Measurements from ENCODE around the gene PLCZ1.
"Not testable (repeated sequence)": the region's sequence is repeated elsewhere in the genome, so short reads cannot be mapped to it uniquely, and the experiment has no call there.

PLCZ1 gene

DNA sequence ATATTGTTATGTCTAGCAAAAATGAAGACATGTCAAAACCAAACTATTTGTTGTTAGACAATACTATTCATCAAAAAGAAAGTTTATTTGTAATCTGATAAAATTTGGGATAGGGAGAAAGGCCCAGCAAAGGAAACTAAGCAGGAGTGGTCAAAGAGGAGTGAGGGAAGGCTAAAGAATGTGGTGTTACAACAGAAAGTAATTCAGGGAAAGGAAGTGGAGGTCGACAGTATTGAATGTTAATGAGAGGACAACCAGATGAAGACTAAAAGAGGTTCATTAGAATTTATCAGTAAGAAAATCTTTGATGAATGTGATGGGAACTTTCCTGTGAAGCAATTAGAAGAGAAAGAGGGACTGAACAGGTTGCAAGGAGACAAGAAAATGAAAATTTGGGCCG, 33.9 kb downstream of the PLCZ1 start:
- DNase-seq (ENCODE audit: low read depth in 2 of 2): no peak

DNA sequence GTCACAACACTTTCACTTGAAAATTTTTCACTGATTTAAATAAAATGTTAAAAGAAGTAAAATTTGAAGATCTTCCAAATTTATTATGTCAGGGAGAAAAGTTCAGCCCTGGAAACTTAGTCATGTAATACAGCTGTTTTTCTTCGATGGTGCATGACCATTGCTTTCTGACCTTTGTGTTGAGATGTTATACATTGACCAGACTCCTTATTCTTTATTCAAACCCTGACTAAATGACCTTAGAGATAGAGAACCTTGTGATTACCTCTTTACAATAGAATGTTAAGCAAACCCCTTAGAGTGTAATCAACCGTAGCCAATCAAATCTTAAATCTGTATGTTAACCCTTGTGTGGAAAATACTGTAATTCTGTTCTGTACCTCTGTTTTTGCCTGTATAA, 34.5 kb downstream of the PLCZ1 start:
- no peak for DNase-seq (ENCODE audit: low read depth in 2 of 2)

DNA sequence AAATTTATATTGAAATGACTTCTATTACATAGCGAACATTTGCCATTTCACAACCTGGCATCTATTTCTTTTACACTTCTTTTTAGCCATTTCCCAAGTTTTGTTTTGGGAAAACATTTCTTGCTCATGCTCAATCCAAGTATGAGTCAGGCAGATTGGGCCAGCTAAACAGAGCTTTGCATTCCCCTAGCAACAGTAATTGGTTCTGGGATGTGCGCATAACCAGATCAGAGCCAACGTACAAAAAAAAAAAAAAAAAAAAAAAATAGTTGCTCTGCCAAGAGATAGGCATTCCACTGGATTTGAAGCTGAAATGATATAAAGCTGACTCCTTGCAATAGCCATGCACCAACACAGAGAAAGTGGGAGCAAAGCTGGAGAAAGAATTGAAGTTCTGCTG, 37.5 kb downstream of the PLCZ1 start:
- DNase-seq (ENCODE audit: low read depth in 2 of 2): no peak

DNA sequence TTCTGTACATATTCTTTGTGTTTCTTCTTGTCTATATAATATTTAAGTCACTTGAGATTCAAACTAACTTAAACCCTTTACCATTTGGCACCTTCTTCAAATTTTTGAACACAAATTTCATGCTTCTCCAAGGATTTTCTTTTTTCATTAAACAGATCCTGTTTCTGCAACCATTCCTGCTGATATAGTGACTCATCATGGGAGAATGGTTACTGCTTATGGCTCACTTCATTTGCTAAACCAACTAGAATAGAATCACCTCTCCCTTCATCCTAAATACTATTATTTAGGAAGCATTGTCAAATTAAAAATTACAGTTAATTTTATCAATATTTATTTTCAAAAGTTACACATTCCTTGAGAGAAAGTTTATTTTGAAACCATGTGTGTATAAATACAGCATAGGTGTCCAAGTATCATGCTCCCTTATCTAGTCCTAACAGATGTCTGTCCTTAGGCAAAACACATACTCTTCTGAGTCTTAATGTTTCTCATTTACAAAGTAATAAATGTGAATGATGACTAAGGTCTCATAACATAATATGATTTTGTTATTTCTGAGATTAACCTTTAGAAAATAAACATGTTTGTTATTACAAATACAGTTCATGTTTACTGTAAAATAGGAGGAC, 40.7 kb downstream of the PLCZ1 start:
- DNase-seq (ENCODE audit: low read depth in 2 of 2): no peak

DNA sequence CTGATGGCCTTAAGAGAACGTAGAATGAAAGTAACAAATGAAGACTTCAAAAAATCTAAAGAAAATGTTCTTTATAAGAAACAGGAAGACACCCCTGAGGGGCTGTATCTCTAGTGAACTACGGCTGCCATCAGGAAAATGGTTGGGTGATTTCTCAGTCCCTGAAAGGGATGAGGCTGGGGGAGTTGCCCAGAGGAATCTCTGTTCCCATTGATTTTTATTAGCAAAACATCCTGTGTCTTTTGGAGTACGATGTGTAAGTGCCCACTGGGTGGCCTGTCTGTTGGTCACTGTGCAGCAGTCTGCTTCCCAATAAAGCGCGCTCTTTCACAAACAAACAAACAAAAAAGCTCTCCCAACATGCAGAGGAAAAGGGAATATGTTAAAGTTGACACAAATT, 43.8 kb downstream of the PLCZ1 start:
- not testable (repeated sequence) for DNase-seq (ENCODE audit: low read depth in 2 of 2)

DNA sequence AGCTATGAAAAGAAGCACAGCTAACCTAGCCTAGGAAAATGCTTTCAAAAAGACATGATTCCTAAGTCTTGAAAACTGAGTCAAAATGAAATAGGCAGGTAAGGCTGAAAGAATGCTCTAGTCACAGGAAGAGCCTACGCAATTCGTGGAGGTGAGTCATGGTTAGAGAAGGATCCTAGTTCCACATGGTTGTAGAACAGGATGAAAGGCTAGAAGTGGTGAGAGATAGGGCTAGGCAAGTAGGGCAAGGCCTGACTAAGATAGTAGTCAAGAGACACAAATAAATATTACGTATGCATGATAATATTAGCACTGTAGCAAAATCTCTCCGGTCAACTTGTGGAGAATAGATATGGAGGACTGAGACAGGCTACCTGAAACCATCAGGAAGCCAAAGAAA, 47.2 kb downstream of the PLCZ1 start:
- DNase-seq (ENCODE audit: low read depth in 2 of 2): no peak

DNA sequence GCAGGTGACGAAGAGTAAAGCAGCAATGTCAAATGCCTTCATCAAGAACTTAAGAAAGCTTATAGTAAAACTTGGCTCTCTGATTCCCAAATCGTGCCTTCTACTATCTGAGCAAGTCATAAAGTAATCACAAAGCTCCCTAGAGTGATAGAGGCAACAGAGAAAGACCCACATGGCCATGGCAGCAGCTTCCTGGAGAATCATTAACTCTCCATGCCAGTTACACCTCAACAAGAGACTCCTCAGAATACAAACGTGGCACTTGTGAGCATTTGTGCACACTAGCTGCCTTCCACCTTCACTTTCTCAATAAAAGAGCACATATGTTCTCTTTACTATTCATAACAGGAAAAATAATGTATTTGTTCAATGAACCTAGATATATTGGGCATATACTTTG, 48.0 kb downstream of the PLCZ1 start:
- no peak for DNase-seq (ENCODE audit: low read depth in 2 of 2)

DNA sequence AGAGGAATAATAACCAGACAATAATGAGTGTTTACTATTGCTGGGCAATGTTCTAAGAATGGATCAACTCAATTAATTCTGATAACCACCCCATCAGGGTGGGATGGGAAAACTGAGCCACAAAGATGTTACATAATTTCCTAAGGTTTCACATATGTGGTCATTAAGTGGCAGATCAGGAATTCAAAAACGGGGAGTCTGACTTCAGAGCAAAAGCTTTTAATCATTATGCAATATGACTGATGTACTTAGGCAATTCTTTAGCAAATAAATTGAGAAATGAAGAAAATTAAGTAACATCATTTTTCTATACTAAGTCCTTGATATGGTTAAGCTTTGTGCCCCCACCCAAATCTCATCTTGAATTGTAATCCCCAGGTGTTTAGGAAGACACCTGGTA, 53.4 kb downstream of the PLCZ1 start:
- no peak for DNase-seq (ENCODE audit: low read depth in 2 of 2)

DNA sequence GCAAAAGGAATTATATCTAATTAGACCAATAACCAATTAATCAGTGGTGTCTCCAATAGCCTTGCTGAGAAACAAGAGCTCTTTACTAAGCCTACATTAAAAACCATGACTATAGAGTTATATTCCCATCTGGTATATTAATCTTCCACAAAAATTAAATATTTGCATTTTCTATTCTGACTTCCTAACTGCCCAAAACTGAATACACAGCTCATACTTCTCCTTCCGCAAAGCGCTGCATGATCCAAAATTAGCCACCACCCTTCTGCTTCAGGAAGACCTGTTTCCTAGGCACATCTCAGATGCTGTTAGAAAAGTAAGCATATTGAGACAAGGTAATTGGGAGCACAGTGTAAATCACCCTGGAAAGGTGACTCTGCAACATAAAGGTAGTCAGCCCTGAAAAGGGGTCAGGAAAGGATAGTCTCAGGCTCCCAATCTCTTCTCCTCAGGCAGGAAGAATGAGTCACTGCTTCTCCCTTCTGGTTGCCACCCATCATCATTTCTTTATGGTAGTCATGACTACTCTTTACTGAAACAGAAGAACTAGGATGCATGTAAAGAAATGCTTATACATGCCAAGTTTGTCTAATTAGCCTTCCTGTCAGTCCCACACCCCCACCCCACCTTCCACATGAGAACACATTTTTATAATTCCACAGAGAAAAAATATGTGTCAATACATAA, 54.3 kb downstream of the PLCZ1 start:
- no peak for DNase-seq (ENCODE audit: low read depth in 2 of 2)

DNA sequence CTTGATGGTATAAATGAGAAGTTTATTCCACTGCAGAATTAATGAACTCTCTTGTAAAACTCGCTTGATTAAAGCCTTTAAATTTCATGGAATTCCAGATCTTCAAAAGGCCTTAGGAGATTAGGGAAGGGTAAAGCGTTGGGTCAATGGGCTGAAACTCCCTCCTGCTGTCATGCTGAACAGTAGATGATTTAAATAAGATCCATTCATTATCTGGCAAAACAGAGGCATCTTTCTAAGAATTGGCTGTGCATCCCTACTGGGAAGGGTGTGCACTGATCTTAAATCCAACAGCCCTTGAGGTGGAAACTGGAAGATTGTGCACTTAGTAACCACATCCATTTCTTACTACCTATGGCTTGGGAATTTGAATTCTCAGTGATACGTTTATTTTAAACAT, 56.0 kb downstream of the PLCZ1 start:
- no peak for DNase-seq (ENCODE audit: low read depth in 2 of 2)

DNA sequence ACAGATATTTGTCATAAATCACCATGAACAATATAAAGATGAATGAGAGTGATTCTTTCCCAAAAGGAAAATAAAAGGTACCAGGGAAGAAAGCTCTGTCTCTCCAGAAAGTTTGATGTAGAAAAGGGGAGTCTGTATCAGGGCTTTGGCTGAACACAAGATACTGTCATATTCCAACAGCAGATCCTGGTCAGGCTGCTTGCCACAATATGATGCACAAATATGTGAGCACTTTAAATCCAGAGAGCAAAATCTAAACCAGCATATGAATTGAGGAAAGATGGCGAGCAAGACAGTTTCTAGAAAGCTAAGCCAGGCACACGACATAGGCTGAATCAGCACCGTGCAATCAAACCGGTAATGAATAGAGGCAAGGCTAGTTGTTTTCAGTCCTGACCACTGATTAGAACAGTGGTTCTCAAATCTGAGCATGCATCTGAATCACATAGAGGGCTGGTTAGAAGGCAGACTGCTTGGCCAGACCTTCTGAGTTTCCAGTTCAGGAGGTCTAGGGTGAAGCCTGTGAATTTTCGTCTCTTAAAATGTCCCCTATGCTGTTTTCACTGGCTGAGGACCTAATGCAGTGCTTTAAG, 60.7 kb downstream of the PLCZ1 start:
- no peak for DNase-seq (ENCODE audit: low read depth in 2 of 2)

DNA sequence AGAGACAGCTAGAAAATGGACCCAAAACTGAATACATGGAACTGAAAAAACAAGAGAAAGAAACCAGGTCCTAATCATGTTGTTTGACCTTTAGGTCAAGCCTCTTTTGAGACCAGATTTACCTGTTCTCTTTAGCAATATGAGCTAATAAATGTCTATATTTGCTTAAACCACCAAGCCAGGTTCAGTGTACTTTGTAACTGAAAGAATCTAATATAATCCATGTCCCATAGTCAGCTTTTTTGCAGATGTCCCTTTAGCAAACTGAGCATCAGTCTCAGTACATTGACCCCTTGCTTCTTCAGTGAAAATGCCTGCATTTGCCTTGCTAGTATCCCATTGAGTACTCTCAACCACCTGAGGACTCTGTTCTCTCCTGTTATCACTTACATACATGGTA, 61.7 kb downstream of the PLCZ1 start:
- no peak for DNase-seq (ENCODE audit: low read depth in 2 of 2)

DNA sequence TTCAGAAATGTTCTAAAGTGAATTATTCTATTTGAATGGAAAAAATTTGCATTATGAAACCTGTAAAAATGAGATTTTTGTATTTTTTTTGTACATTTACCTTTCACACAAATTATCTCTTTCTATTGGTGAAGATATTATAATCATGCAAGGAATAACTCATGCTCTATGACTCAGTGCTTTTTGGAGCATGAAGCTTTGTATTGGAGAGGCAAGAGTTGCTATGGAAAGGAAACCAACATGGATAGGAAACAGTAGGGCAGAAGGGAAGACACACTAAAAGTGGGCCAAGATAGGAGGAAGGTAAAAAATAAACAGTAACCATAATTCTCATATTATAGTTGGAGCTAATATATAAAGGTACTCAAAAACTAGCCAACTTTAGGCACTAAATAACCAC, 79.0 kb downstream of the PLCZ1 start:
- DNase-seq (ENCODE audit: low read depth in 2 of 2): no peak

DNA sequence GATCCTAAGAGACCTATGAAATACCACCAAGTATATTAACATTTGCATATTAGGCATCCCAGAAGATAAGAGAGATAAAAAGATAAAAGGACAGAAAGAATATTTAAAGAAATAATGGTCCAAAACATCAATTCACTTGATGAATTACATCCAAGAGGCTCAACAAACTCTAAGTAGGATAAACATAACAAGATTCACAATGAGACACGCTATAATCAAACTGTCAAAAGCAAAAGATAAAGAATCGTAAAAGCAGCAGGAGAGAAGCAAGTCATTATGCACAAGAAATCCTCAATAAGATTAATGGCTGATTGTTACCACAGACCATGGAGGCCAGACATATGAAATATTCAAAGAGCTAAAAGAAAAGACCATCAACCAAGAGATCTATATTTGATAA, 79.6 kb downstream of the PLCZ1 start:
- DNase-seq (ENCODE audit: low read depth in 2 of 2): no peak

DNA sequence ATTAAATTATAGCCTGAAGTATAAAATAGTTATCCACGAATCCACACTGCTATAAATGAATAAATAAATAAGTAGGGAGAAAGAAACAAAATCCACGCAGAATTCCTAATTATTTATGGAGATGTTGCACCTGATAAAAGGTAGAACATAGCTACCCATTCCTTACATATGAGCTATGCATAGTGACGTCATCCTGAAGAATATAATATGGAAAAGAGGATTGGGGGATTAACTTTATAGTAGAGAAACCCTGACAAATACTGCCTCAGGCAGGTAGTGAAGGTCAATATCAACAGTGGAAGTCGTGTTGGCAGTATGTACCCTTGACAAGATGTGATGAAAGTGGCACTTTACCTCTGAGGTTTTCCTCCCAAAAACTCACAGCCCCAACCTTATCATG, 82.5 kb downstream of the PLCZ1 start:
- DNase-seq (ENCODE audit: low read depth in 2 of 2): no peak

DNA sequence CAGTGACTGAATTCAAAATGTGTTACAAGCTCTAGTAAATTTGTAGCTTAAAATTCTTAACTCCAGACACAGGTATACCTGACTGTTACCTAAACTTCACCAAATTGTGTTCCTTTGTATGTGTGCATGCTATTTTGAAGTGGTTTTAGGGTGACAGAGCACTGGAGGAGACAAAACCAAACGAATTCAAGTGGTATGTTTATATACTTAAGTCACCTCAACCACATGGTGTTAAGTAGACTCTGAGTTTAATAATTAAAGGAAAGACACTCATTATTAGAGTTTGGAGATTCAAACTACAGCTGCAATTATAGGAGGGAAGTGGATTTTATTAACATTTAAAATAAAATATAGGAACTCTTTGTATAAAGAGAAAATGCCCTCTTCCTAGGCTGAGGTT, 84.3 kb downstream of the PLCZ1 start:
- no peak for DNase-seq (ENCODE audit: low read depth in 2 of 2)

DNA sequence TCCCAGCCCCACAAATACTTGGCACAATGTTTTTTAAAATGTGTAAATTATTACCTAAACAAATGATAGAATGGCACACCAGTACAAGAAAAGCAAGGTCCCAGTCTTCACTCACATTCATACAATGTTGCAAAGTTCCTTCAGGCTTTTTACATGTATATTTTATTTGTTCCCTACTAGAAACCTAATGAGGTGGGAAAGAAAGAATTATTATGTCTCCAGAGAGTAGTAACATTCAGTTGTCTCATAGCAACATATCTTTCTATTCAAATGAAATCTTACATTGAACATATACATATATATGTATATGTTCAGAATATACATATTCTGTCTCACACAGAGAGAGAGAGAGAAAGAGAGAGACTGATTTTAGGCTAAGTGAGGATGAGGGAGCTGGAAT, 85.2 kb downstream of the PLCZ1 start:
- DNase-seq (ENCODE audit: low read depth in 2 of 2): no peak

DNA sequence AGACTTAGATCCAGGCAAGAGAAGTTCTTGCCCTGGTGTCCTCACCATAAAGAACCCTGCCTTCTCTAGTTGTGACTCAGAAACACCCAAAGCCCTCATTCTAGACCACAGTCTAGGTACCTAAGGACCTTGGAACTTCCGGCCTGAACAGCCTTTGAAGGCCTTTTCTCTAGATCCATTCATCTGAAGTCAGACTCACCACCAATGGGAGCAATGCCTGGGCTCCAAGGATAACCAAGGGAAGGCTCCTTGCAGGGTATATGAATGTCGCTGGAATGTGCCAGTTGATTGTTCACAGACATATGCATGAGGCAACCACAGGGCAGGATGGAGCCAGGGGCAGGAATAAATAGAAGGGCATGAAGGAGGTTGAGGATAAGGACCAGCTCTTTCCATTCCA, 86.3 kb downstream of the PLCZ1 start:
- no peak for DNase-seq (ENCODE audit: low read depth in 2 of 2)

DNA sequence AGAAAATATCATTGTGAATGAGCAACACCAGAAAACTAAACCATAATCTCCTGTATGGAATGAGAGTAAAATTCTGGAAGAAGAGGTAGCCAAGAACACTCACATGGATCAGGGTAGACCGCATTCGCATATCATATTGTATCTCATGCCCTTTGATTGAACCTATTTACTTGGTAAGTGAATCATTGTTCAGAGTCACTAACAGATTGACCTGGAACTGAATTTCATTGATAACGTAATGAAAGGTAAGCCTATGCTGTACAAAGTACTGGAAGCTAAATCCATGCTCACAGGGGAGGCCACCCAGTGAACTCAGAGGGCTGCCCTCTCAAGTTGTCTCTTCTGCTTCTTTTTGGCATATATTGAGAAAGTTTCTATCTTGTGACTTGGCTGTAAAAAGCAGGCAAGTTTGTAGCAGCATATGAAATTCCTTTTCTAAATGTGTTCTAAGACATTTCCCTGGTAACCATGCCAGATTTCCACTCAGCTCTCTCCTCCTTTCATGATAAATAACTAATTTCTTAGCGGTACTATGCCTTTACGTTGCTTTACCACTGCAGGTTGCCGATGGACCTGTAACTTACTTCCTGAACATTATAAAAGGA, 91.4 kb downstream of the PLCZ1 start:
- no peak for DNase-seq (ENCODE audit: low read depth in 2 of 2)

DNA sequence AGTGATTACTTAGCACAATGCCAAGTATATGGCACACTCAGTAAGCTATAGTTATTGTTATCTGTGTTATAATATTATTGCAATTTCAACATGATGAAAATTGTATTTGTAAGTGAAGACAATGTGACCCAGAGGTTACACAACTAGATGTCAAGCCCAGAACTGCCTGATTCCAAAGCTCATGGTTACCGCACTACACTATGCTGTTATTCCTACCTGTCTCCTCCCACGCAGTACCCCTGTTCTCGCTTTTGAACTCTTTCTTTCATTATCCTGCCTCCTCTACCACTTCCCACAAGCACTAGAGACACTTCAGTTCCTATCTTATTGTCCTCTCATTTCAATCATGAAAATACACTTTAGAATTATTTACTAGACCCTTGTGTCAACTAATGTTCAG, 93.2 kb downstream of the PLCZ1 start:
- no peak for DNase-seq (ENCODE audit: low read depth in 2 of 2)

DNA sequence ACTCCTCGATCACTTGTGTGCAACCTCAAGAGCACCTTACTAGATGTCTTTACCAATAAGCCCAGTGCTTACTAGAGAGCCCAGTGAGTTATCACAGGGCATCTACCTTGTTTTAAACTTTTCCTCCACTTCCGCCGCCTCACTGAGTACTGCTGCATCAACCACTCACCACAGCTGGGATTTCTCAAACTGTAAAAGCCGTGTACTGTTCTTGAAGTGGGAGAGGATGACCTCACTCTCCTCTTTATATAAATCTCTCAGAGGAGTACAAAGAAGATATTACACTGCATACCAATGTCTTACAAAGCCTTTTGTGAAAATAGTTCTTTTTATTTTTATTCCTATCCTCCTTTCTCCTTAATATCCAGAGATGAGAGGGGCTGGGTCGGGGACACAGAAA, 94.1 kb downstream of the PLCZ1 start:
- DNase-seq (ENCODE audit: low read depth in 2 of 2): no peak

DNA sequence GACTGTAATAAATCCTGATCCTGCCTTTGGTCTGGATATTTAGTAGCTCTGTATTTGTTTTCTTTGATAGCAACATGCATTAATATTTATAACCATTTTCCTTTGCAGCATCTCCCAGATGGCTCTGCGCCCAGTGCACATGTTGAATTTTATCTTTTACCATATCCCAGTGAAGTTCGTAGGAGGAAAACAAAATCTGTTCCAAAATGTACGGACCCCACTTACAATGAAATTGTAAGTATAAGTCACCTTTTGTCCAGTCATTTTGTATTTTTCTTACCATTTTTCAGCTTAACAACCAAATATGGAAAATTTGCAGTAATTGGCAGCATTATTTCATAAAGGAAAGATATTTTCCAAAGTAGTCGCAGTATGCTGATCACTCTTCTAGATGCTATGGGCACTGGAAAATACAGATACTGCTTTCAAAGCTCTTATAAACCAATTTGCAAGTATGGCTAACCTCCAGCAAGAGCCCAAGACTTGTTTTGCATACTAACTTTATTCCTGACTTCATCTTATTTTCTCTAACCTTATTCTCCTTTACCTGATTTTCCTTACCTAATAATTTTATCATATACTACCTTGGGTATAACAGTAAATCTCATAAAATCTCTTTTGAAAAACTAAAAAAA, 97.4 kb downstream of the PLCZ1 start:
- no peak for DNase-seq (ENCODE audit: low read depth in 2 of 2)

DNA sequence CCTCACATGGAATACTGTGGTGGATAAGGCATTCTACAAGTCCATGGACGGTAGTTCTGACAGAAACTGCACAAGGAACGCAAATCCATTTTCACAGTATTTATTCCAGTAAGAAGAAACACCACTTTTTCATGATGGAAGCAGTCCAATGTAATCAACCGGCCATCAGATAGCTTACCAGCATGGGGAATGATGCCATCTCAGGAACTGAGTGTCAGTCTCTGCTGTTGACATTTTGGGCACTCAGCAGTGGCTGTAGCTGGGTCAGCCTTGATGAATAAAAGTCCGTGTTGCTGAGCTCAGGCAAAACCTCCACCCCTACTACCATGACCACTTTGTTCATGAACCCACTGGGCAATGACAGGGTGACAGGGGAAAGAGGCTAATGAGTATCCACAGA, 103.4 kb downstream of the PLCZ1 start:
- DNase-seq (ENCODE audit: low read depth in 2 of 2): no peak
